CD8-positive, alpha-beta memory T cell (primary cell): ENCODE measurements around the gene CACNA1B. TPM values are rescaled to one million over a fixed set of nuclear protein-coding genes. Genes with fewer than 3 reads are reported as not detected.
A peak's percentile ranks its signal among the peaks of the same experiment; 100 is the strongest.

Experiments
- CTCF ChIA-PET: fragments of 350-600 bp; sonication (Branson Sonifier 250); formaldehyde crosslinking; loops from one replicate; lab custom pipeline; 2021; ENCODE audit warnings: antibody characterized with exemption; lab: Charles Lee
- POLR2A ChIA-PET: fragments of 350-600 bp; sonication (Branson Sonifier 250); formaldehyde crosslinking; loops from one replicate; lab custom pipeline; 2021; ENCODE audit warnings: antibody characterized with exemption; lab: Charles Lee
- DNase-seq, 5 donors: peaks; one replicate each; pipeline versions ENCODE4 v3.0.0 to v3.0.0-alpha.2; 2020 to 2022; ENCODE audit warnings: mixed read lengths in 1 of 5
- H3K27ac ChIP-seq: one replicate; pipeline ENCODE4 v1.7.0; 2013; ENCODE audit warnings: low read depth, mild to moderate bottlenecking, low read length, moderate library complexity
- H3K27me3 ChIP-seq: 2 replicates; pipeline ENCODE4 v1.7.0; 2013; ENCODE audit warnings: low read length, mild to moderate bottlenecking; ENCODE audit not compliant: insufficient read depth, poor library complexity, severe bottlenecking
- H3K36me3 ChIP-seq: 2 replicates; pipeline ENCODE4 v1.7.0; 2013; ENCODE audit warnings: mild to moderate bottlenecking, low read length, moderate library complexity; ENCODE audit not compliant: insufficient read depth
- H3K4me1 ChIP-seq: 2 replicates; pipeline ENCODE4 v1.7.0; 2013; ENCODE audit warnings: mild to moderate bottlenecking, low read length, moderate library complexity; ENCODE audit not compliant: insufficient read depth
- H3K4me3 ChIP-seq: 2 replicates; pipeline ENCODE4 v1.7.0; 2013; ENCODE audit warnings: mild to moderate bottlenecking, low read length
- H3K9me3 ChIP-seq: 2 replicates; pipeline ENCODE4 v1.7.0; 2013; ENCODE audit warnings: mild to moderate bottlenecking, low read length
- H3K27ac Mint-ChIP-seq, 8 donors: one replicate each; pipeline ENCODE4 v1.8.0; 2020 to 2021; ENCODE audit warnings: mixed read lengths in 8 of 8, mild to moderate bottlenecking in 6 of 8, inconsistent platforms in 3 of 8, moderate library complexity in 3 of 8
- H3K27me3 Mint-ChIP-seq, 2 donors: one replicate each; pipeline ENCODE4 v1.8.0; 2020 to 2021; ENCODE audit warnings: mixed read lengths in 2 of 2, mild to moderate bottlenecking in 1 of 2, moderate library complexity in 1 of 2
- H3K36me3 Mint-ChIP-seq, 3 donors: one replicate each; pipeline ENCODE4 v1.8.0; 2020 to 2021; ENCODE audit warnings: mixed read lengths in 3 of 3, inconsistent platforms in 1 of 3, mild to moderate bottlenecking in 1 of 3
- H3K4me1 Mint-ChIP-seq, 3 donors: one replicate each; pipeline ENCODE4 v1.8.0; 2020 to 2021; ENCODE audit warnings: mixed read lengths in 3 of 3, inconsistent platforms in 1 of 3, mild to moderate bottlenecking in 1 of 3
- H3K4me3 Mint-ChIP-seq, 7 donors: one replicate each; pipeline ENCODE4 v1.8.0; 2020 to 2021; ENCODE audit warnings: mixed read lengths in 7 of 7, mild to moderate bottlenecking in 6 of 7, moderate library complexity in 4 of 7, inconsistent platforms in 2 of 7
- H3K9me3 Mint-ChIP-seq, 5 donors: one replicate each; pipeline ENCODE4 v1.8.0; 2020 to 2022; ENCODE audit warnings: mixed read lengths in 5 of 5, mild to moderate bottlenecking in 3 of 5, moderate library complexity in 2 of 5, inconsistent platforms in 1 of 5
- polyA plus RNA-seq: library from polyadenylated mRNA; unstranded; fragments of 300-500 nt; fragmentation: Illumina TruSeq; gene quantifications from one replicate; pipeline ENCODE4 v1.2.3, GENCODE V29; 2021
- total RNA-seq, 2 experiments: library from RNA; stranded (reverse); gene quantifications; one replicate each; pipeline ENCODE4 v1.2.3, GENCODE V29; 2021

CACNA1B gene
- total and polyA plus RNA-seq, 3 experiments from 2014 or later, result not detected

DNA sequence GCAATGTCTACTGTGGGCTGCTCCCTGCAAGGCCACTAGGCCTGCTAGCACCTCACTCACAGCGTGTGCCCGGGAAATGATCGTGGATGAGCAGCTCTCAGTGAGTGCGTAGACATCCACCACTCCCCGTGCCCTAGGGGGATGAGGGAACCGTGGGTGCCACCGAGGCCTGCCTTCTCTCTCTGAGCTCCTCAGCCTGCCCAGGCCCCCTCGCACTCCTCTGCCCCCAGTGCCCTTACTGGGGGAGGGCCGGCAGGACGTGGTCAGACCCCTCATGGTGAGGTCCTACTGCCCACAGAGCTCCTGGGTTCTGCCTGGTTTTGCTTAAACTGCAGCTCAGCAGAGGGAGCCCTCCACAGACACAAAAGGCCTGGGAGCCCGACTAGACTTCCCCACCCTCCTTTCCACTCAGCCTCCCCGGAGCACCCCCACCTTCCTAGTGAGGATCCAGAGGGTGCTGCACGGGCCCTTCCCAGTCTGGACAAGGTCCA lies 220.0 kb downstream of the CACNA1B start:
- peaks cover 0 to 1% of the 10 kb centered on the region in 2 donors for H3K27me3 Mint-ChIP-seq
- Histone ChIP-seq H3K4me3 (no peak overlapping the region), H3K4me1 (no peaks in the 10 kb centered on the region), H3K27ac (no peak overlapping the region), H3K27me3 (no peaks in the 10 kb centered on the region), H3K36me3 (no peaks in the 10 kb centered on the region), H3K9me3 (no peaks in the 10 kb centered on the region)
- no peak overlapping the region for H3K4me3 Mint-ChIP-seq
- H3K9me3 Mint-ChIP-seq, result no peaks in the 10 kb centered on the region
- ChIA-PET POLR2A (no interaction called here), CTCF (no interaction called here)
- DNase-seq, result peak in 1 of 5 donors; percentile 3
- H3K4me1 Mint-ChIP-seq, result no peaks in the 10 kb centered on the region
- H3K36me3 Mint-ChIP-seq, result no peaks in the 10 kb centered on the region
- no peak overlapping the region for H3K27ac Mint-ChIP-seq

DNA sequence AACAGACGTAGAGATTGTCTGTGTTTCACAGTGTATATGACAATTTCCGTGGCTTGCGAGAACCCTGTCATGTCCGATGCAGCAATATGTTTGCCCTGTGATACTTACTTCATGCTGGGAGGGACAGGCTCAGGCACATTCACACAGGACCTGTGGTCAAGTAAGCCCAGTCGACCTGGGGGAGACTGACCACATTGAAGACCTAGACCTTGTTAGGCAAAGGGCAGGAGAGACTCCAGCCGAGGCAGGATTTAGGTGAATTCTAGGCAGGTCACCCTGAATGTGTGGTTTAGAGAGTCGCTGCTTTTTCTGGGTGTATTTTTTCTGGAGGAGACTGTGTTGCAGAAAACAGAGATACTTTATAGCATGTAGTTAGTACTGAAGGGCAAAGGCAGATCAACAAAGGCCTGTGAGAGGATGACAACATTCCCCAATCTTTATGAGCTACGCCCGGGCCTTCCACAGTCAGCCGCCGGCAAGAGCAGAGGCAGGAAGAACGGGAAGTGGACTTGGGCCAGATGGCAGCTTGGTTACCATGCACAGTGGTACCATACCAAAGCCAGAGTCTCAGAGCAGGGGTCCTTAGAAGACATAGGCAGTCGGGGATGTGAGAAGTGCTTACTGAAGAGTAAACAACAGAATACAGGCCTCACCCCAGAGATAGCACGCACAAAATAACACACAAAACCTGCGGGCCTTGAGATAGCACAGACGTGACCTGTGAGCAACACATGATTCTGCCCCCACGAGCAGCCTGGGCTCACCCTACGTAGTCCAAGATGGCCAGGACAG lies 220.7 kb downstream of the CACNA1B start:
- POLR2A ChIA-PET, result no interaction called here
- H3K9me3 Mint-ChIP-seq, result no peaks in the 10 kb centered on the region
- H3K36me3 ChIP-seq, result no peaks in the 10 kb centered on the region
- CTCF ChIA-PET, result no interaction called here
- no peaks in the 10 kb centered on the region for H3K9me3 ChIP-seq
- DNase-seq, result peak in 1 of 5 donors; percentile 10
- no peak overlapping the region for H3K27ac ChIP-seq
- H3K4me3 ChIP-seq, result no peak overlapping the region
- peak overlapping the region in 1 of 8 donors; percentile 78 for H3K27ac Mint-ChIP-seq
- no peaks in the 10 kb centered on the region for H3K36me3 Mint-ChIP-seq
- H3K4me1 ChIP-seq, result no peaks in the 10 kb centered on the region
- H3K27me3 Mint-ChIP-seq, result peaks cover 0 to 7% of the 10 kb centered on the region in 2 donors
- H3K4me3 Mint-ChIP-seq, result no peak overlapping the region
- no peaks in the 10 kb centered on the region for H3K27me3 ChIP-seq
- no peaks in the 10 kb centered on the region for H3K4me1 Mint-ChIP-seq

DNA sequence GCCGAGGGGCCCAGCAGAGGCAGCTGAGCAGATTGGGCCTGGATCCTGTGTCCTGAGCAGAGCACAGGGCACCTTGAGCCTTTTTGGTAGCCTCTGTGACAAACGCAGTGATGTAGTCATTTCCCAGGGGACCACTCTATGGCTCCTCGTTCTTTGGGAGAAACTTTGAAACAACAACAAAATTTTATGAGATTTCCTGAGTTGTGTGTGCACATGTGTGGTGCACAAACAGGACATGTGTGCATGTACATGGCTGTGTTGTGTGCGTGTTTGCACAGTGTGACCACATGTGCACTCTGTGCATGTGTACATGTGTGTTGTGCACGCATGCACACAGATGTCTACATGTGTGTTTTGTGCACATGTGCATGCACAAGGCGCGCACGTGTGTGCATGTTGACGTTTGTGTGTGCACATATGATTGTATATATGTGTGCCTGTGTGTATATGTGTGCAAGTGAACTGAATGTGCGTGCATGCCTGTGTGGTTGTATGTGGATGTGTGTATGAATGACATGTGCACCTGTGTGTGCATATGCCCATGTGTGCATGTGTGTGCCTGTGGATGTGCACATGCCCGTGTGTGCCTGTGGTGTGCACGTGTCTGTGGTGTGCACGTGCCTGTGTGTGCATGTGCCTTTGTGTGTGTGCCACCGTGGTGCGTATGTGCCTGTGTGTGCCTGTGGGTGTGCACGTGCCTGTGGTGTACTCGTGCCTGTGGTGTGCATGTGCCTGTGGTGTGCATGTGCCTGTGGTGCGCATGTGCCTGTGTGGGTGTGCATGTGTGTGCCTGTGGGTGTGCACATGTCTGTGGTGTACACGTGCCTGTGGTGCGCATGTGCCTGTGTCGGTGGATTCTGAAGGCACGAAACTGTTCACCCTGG lies 221.6 kb downstream of the CACNA1B start:
- Mint-ChIP-seq H3K9me3 (no peaks in the 10 kb centered on the region), H3K27me3 (peaks cover 0 to 7% of the 10 kb centered on the region in 2 donors), H3K36me3 (no peaks in the 10 kb centered on the region), H3K4me1 (no peaks in the 10 kb centered on the region), H3K4me3 (no peak overlapping the region), H3K27ac (no peak overlapping the region)
- DNase-seq, result peak in 1 of 5 donors; percentile 35
- Histone ChIP-seq H3K36me3 (no peaks in the 10 kb centered on the region), H3K4me3 (no peak overlapping the region), H3K27ac (no peak overlapping the region), H3K9me3 (no peaks in the 10 kb centered on the region), H3K27me3 (no peaks in the 10 kb centered on the region), H3K4me1 (no peaks in the 10 kb centered on the region)
- ChIA-PET CTCF (no interaction called here), POLR2A (no interaction called here)

DNA sequence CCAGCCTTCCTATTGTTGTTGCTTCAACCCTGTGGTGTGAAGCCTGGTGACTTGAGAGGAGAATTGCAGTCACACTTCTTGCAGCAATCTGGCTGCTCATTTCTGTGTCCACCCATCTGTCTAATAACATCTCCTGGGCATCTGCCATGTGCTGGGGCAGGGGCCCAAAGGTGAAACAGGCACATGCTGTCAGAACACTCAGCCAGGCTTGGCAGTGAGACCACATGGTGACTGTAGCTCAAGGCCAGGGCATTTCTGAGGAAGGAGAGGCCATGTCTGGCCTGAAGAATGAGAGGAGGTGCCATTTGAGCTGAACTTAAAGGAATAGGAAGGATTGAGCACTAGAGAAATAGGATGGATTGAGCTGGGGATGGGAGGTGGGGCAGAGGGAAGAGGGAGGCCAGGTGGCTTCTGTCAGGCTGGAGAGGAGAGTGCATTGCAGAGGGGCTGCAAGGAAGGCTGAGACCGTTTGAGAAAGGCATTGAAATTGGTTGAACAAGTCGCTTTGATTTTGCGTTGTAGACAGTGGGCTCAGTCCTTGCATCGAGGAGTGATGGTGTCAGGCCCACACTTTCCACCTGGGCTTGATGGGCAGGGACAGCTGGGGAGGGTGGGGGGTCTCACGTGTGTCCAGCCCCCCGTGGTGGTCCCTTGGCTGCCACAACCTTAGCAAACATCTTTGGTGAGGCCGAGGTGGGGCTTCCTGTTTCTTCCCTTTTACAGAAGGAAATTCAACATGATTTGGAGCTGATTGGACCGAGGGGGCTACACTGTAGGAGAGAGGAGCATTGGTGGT lies 222.4 kb downstream of the CACNA1B start:
- Mint-ChIP-seq H3K4me3 (no peak overlapping the region), H3K9me3 (no peaks in the 10 kb centered on the region), H3K36me3 (no peaks in the 10 kb centered on the region), H3K27me3 (peaks cover 3 to 7% of the 10 kb centered on the region in 2 donors), H3K27ac (no peak overlapping the region), H3K4me1 (no peaks in the 10 kb centered on the region)
- no peak overlapping the region for H3K4me3 ChIP-seq
- H3K36me3 ChIP-seq, result no peaks in the 10 kb centered on the region
- ChIA-PET POLR2A (no interaction called here), CTCF (no interaction called here)
- no peaks in the 10 kb centered on the region for H3K4me1 ChIP-seq
- no peaks in the 10 kb centered on the region for H3K9me3 ChIP-seq
- no peaks in the 10 kb centered on the region for H3K27me3 ChIP-seq
- no peak overlapping the region for H3K27ac ChIP-seq
- no peak for DNase-seq

DNA sequence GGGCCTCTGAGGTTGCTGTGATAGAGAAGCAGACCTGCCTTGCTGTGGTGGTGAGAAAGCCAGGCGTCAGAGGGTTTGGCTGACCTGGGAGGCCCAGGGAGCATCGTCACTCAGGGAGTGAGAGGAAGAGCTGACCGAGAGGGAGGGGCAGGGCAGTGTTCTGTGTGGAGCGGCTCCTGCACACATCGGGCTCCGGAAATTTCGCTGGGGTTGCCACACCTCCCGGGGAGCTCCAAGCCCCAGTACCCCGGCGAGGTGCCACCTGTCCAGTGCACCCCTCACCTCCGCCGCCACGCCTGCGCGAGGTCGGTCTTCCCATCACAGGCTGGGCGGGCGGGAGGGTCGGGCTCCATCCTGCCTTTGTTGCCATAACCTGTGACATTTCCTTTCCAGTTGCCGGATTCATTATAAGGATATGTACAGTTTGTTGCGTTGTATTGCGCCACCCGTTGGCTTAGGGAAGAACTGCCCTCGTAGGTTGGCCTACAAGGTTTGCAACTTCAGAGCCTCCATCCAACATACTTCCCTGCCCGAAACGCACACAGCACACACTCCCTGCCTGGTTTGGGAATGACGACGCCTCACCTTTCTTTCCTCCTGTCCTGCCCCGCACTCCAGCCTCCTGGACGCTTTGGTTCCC lies 223.2 kb downstream of the CACNA1B start:
- Mint-ChIP-seq H3K4me1 (no peaks in the 10 kb centered on the region), H3K4me3 (no peak overlapping the region), H3K27me3 (peaks cover 7% of the 10 kb centered on the region in 2 donors), H3K27ac (no peak overlapping the region), H3K36me3 (no peaks in the 10 kb centered on the region), H3K9me3 (no peaks in the 10 kb centered on the region)
- no peaks in the 10 kb centered on the region for H3K36me3 ChIP-seq
- POLR2A ChIA-PET, result no interaction called here
- H3K27ac ChIP-seq, result no peak overlapping the region
- no peak for DNase-seq
- H3K27me3 ChIP-seq, result no peaks in the 10 kb centered on the region
- CTCF ChIA-PET, result no interaction called here
- no peak overlapping the region for H3K4me3 ChIP-seq
- no peaks in the 10 kb centered on the region for H3K9me3 ChIP-seq
- H3K4me1 ChIP-seq, result no peaks in the 10 kb centered on the region

DNA sequence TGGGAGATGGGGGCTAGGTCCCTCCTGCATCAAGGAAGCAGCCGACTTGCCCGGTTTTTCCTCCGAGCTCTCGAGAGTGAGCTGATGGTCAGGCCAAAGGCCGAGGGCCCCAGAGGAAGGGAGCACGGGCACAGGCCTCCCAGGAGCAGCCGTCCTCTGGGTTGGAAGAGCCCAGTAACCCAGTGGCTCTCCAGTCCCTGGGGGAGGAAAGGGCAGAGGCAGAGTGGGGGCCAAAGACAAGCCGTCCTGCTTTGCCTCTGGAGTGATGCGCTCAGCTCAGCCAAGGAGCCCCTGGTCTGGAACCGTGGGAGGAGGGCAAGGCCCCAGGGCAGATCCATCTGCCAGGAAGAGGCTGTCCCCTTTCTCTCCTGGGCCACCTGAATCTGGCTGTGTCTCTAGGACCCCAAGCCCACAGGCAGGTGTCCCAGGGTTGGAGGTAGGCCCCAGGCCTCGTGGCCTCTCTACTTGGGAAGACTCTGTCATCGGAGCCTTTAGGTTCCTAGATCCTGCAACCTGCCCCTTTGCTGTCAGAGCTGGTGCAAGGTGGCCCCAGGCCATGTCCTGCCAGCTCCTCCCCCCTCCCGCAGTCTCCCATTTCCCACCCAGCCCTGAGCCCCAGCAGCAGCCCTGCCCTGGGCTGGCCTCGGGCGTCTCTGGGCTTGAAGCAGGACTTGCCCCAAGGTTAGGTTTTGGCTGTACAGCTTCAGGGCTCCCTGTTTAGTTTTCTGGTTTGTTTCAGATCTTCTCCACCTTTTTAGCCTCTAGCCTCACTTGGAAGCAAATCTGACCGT lies 224.1 kb downstream of the CACNA1B start:
- H3K27ac ChIP-seq, result no peak overlapping the region
- H3K36me3 ChIP-seq, result no peaks in the 10 kb centered on the region
- POLR2A ChIA-PET, result no interaction called here
- H3K27me3 Mint-ChIP-seq, result peaks cover 7 to 12% of the 10 kb centered on the region in 2 donors
- no peak overlapping the region for H3K27ac Mint-ChIP-seq
- H3K4me3 ChIP-seq, result no peak overlapping the region
- CTCF ChIA-PET, result no interaction called here
- H3K4me1 Mint-ChIP-seq, result no peaks in the 10 kb centered on the region
- DNase-seq, result no peak
- H3K9me3 Mint-ChIP-seq, result no peaks in the 10 kb centered on the region
- H3K27me3 ChIP-seq, result no peaks in the 10 kb centered on the region
- H3K4me3 Mint-ChIP-seq, result no peak overlapping the region
- no peaks in the 10 kb centered on the region for H3K9me3 ChIP-seq
- no peaks in the 10 kb centered on the region for H3K4me1 ChIP-seq
- H3K36me3 Mint-ChIP-seq, result no peaks in the 10 kb centered on the region
